COLO668 (cell line): ENCODE data around the gene CAMTA2.

ENCODE experiments used
- DNase-seq: peaks from one replicate; lab custom pipeline; 2025; ENCODE audit not compliant: unreplicated experiment; lab: John Stamatoyannopoulos, UW

The CAMTA2 gene

DNA sequence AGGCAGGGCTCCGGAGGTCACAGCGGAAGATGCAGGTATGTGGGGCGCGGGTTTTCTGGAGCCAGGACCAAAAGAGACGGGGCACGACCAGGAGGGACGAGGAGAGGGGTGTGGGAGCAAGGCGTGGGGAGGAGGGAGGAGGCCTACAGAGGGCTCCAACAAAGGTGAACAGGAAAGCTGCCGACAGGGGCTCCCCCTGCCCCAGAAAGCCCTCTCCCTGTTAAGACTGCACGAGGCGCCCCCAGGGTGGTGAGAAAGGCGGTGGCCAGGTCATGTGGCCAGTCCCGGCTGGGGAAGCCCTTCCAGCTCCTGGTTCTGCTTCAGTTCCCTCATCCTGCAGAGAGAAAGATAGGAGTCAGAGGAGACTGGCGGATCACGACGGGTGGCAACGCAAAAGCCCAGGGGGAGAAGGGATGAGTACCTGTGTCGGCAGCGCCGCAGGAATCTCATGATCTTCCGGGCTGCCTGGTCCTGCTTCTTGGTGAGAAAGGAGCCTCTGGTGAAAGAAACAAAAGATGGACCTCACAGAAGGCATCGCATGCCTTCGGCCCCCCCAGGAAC is 18.9 kb downstream of the CAMTA2 start:
- DNase-seq = peak; percentile 11

DNA sequence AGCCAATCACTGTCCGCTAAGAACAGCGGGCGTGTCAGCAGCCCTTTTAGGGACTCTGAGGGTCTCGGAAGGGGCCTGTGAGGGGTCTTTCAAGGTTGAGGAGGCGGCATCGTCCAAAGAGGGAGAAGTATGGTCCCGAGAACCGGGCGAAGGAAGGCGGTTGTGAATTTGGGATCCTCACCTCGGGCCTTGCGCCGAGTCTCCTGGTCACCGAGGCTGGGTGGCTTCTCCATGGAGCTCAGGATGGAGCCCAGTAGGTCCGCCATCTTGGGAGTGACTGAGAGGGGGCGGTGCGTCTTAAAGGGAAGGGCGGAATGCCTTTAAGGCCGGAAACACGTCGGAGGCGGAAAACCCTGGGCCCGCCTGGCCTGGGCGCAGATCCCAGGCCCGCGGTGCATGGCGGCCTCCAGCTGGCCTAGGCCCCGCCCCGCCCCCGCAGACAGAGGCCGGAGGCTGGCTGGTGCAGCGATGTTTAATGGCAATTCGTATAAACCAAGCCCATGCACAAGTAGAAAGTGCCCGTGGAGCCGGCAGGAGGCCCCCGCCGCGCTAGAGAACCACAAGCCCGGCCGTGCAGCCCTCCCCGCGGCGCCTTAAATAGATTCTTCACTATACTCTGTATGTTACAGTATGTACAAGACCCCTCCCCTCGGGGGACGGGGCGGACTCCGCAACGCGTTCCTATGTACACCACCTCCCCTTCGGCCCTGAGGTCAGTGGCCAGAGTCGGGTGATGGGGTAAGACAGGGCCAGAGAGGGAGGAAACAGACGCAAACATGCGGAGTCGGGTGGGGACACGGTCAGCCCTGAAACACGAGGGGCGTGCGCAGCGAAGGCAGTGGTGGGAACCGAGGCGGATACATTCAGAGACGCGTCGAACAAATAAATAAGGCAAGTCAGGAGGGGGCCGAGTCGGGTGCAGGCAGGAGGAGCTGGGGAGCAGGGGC is 19.7 kb downstream of the CAMTA2 start, which contains the start of gene SPAG7:
SPAG7 (minus strand) TSS at position 279 of the 947 bp plus-strand sequence; CDS start at position 266, 13 bp downstream.
- peak; percentile 90 for DNase-seq

DNA sequence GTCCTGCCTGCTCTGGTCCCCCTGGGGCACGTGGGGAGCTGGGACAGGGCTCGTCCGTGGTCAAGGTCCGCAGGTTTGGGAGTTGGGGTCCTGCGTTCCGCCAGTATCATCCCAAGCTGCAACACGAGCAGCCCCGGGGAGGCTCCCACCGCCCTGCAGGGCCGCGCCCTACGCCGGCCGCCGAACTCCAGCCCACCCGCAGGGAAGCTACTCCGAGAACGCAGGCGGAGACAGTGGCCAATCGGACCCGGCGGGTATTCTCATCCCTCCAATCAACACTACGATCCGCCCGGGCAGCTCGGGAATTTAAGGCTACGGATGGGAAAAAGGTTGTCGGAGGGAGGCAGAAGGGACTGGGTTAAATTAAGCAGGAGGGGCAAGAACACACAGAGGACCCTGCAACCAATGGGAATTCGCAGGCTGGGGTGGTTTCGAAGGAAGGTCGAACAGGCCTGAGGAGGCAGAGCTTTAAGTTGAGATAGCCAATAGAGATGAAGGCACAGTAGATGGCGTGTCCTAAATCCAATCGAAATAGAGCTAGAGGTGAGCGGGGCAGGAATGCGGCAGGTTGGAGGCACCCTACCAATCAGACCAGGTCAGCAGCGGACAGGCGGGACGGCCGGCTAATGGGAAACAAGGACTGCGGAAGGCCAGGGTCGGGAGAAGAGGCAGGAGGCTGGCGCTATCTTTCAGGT is 20.5 kb downstream of the CAMTA2 start:
- peak; percentile 91 for DNase-seq

DNA sequence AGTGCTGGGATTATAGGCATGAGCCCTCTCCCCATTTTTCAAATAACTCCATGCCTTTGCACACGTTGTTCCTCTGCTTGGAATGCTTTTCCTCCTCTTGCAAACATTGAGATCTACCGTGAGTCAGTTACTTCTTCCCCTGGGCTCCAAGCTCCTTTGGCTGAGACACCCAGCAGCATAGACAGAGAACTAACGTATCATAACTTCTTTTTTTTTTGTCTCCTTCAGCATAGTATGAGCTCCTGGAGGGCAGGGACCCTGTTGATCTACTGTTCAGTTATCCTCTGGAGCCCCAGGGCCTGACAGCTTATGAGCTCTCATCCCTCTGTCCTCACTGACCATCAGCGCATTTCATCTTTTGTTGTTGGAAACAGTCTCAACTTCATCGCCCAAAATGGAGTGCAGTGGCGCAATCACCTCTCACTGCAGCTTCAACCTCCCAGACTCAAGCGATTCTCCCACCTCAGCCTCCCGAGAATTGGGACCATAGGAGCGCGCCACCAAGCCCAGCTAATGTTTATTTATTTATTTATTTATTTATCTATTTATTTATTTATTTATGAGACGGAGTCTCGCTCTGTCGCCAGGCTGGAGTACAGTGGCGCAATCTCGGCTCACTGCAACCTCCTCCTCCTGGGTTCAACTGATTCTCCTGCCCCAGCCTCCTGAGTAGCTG is 22.0 kb downstream of the CAMTA2 start:
- DNase-seq = no peak

DNA sequence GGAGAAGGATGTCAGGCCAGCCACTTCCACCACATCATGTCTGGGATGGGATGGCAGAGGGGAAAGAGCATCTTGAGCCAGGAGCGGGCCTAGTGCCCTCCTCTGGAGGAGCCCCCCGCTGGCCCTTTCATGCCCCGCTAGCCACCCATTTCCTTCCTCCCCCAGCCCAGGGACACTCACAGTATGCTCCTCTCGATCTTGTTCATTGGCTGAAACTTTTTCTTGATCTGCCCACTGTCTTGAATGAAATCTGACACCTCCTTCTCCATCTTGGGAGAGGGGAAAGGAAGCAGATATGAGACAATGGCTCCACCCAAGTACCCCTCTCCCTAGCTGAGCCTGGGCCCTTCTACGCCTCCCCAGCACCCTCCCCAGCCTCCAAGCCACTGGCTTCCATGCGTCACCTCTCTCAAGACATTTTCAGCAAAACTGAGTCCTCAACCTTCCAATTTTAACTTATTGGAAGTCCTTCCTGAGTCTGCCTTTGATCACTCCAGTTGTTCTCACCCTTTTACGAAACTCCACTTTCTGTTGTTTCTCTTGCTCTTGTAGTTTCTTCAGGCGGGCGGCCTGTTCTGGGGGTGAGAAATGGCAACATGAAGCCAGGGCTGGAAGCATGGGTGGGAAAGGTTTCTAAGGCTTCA is 27.1 kb downstream of the CAMTA2 start:
- no peak for DNase-seq

DNA sequence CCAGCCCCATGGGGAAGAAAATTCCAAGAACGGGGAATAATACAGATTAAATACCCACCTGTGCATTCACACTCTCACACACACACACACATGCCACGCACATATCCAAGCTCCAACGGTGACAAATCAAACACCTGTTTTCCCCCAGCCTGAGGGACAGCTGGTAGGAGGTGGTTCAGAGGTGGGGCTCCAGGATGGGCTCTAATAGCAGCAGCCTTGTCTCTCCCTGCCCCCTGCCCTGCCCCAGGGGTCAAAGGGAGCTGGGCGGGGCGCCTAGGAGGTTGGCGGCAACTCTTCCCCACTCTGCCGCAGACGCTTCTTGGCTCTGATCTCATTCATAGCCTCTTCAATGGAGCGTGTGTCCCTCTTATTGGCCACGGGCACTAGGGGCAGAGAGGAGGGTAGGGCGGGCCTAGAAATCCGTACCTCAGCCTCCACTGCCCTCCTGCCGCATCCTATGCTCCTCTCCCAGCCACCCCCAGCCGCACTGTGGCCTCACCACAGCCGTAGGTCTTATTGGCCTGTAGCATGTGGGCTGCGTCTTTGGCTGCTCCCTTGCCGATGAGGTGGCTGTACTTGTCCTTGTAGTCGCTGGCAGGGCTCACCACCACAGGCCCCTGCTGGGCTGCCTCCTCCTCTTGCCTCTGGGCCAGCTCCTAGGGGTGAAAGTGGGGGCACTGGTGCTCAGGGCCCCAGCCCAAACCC is 28.1 kb downstream of the CAMTA2 start:
- no peak for DNase-seq

DNA sequence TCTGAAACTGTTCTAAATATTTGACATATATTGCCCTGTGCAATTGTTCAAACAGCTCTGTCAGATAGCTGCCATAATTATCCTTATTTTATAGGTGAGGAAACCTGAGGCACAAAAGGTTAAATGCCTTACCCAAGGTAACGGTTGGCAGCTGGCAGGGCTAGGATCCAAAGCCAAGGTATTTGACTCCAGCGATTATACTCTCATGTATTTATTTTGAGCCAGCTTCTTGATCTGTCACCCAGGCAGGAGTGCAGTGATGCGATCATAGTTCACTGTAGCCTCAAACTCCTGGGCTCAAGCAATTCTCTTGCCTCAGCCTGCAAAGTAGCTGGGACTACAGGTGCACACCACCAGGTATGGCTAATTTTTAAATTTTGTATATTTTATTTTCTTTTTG is 29.4 kb downstream of the CAMTA2 start:
- no peak for DNase-seq

DNA sequence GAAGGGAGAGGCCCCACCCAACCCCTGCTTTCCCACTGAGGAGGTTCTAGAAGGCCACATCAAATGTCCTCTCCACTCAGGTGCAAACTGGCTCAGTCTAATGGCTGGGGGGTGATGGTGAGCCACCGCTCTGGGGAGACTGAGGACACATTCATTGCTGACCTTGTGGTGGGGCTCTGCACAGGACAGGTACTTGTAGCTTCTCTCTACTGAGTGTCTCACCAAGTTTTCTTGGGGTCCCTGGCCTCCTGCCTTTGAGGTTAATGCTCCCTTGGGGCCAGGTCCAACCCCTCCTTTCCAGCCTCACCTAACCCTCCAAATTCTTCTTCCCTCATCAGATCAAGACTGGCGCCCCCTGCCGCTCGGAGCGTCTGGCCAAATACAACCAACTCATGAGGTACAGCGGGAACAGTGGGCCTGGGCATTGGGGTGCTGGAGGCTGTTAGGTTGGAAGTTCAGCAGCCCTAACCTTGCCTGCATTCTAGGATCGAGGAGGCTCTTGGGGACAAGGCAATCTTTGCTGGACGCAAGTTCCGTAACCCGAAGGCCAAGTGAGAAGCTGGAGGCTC is 30.9 kb downstream of the CAMTA2 start:
- DNase-seq = peak; percentile 18

DNA sequence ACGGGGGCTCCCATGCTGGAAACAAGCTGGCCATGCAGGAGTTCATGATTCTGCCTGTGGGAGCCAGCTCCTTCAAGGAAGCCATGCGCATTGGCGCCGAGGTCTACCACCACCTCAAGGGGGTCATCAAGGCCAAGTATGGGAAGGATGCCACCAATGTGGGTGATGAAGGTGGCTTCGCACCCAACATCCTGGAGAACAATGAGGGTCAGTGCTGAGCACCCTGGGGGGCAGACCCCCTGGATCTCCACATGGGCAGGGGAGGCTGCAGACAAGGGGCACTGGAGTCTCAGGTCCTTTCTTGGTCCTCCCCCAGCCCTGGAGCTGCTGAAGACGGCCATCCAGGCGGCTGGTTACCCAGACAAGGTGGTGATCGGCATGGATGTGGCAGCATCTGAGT is 32.4 kb downstream of the CAMTA2 start:
- DNase-seq = no peak

DNA sequence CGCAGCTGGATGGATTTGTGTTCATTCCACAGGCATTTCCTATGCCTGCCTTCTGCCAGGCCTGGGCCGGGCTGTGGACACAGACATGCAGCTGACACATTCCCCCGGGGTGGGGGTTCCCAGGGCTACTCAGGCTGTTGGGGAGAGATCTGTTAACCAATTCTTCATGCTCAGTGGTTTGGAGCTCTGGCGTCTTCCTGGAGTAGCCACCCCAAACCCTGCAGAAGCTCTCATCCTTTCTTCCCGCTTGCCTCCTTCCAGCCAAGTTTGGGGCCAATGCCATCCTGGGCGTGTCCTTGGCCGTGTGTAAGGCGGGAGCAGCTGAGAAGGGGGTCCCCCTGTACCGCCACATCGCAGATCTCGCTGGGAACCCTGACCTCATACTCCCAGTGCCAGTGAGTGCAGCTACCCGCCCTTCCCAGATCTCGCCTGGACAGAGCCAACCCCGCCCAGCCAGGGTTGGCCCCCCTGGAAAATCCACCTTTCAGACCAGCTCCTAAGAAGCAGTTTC is 34.0 kb downstream of the CAMTA2 start:
- DNase-seq = no peak

DNA sequence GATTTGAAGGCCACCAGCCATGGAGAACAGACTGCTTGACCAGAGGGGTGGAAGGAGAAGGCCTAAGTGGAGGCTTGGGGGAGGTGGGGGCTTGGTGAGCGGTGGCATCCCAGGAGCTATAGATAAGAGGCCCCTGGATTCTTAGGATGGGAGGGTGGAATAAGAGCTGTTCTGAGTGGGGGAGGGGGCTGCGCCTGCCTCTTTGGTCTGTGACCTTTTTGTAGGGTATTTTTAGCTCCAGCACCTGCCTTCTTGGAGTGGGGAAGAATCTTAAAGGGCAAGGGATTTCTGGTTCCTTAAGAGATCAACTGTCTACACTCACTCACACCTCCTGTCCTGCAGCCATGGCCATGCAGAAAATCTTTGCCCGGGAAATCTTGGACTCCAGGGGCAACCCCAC is 36.0 kb downstream of the CAMTA2 start:
- peak; percentile 1 for DNase-seq

DNA sequence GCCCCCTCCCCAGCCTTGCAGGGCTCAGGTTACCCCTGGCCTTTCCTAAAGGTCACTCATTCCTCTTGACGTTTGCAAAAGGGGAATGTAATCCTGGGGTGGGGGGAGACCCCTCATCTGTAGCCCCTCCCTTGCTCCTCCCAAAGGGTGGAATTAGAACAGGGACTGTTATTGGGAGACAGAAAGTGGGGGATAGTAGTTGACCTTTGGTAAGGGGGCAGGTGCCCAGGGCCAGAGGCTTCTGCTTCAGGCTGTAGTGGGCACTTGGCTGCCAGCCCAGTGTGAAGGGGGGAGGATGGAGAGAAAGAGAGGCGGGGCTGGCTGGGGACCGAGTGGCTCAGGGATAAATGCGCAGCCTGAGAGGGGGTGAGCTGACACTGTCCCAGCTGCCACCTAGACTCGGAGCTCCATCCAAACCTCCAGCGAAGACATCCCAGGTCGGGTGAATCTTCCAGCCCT is 36.7 kb downstream of the CAMTA2 start, which contains the start of gene ENO3:
ENO3 (plus strand) TSS at position 374 of the 459 bp plus-strand sequence. CDS start 711 bp downstream, outside the sequence.
- DNase-seq = peak; percentile 75

DNA sequence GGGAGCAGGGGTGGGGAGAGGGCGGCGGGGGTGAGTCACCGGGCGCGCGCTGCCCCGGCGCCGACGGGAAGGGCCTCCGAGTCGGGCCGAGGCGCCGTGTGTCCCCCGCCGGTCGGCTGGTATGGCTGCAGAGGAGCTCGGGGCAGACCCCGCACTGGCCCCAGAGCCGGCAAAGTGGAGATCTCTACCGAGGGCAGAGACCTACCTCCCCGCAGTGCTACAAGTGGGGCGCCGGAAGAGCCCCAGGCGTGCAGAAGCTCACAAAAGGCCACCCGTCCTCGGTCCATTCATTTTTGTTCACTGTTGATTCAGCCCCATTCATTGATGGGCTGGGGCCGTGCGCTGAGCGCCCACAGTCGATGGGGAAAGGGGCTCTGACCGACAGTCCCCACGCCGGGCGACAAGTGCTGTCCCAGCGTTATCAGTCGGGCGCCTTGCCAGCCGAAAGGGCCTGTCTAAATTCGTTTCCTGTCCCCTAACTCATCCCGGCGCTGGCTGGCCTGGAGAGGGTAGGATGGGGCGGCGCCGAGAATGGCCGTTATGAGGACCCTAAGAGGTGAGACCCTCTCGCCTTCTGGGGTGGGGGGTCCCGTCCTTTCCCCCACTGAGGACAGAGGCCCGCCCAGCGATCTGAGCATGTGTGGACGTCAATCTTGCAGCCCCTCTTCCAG is 37.3 kb downstream of the CAMTA2 start:
- peak; percentile 54 for DNase-seq

DNA sequence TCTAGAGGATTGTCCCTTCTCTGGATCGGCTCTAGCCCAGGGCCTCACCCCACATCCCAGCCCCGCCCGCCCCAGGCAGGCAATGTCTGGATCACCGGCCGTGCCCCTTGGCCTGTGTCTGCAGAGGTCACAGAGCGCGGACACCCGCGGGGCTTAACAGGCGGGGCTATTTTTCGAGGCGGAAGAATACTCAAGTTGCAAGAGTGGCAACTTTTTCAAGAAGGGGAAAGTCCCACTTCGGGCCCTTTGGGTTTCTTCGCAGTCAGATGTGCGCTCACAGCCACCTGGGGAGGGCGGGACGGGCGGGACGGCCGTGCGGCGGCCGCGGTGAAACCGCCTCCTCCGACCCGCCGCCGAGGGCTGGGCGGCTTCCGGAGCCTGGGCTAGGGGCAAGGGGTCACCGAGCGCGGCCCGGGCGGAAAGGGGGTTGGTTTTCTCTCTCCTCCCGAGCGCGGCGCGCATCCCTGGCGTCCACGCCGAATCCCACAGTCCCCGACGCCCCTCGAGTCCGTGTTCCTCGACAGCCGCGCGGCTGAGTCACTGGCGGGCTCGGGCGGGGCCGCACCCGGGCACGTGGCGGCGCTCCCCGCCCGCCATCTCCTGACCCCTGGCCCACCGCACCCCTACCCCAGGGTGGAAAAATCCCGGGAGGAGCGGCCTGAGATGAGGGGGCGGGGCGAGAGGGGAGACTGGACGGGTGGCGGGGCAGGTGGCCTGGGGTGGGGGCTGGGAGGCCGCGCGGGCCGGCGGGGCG is 38.0 kb downstream of the CAMTA2 start:
- DNase-seq = peak; percentile 87

DNA sequence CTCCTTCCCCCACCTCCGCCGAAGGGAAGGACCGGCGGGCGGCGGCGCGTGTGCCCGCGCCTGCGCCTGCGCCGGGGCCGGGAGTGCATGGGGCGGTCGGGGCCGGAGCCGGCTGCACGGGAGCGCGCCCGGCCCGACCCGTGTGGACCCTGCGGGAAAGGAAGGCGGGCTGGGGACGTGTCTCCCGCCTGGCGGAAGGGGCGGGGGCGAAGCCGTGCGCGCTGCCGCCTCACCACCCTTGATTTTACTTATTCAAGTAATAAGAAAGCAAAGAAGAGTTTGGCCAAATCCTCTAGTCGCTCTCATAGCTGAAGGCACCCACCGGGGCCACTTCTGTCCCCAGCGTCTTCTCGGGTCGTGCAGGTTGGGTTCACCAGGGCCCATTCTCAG is 38.5 kb downstream of the CAMTA2 start:
- peak; percentile 91 for DNase-seq

DNA sequence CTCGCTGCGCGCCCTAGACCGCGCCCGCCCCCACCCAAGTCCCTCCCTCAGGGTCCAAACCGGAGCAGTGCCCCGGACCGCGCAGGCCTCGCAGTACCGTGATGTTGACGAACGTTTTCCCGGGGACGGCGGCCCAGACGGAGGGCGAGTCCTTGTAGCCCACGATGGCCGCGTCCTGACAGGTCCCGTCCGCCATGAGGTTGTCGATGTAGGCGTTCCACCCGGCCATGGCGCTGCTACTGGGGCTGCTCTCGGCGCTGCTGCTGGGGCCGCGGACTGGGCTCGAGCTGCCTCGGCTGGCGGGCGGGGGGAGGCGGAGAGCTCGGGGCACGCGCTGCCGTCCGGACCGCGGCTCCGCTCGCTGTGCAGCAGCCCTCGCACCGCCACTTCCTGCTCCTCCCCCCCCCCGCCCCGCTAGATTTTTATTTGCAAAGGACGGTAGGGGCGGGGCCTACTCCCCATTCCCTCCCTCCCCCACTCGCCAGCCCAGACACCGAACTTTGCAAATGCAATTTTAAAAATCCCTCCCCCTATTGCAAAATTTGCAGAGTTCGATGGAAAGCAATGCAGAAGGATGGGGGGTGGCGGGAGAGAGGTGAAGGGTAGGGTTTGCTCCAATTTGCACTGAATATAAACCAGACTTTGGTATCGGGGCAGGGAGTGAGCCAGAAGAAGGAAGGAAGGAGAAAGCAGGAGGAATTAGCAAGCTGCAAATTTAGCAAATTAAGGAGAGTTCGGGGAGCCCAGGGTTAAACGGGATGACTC is 39.1 kb downstream of the CAMTA2 start, which contains the start of gene PFN1:
PFN1 (minus strand) TSS at position 365 of the 765 bp plus-strand sequence; CDS start at position 229, 136 bp downstream.
- DNase-seq = peak; percentile 84
